Caco-2 (cell line): ENCODE measurements around the gene UBXN2A. TPM values are rescaled to one million over a fixed set of nuclear protein-coding genes. Genes with fewer than 3 reads are reported as not detected.

Experiments used
- Bru-seq: library from RNA; stranded (reverse); fragments of 400-500 nt; gene quantifications from one replicate; lab custom pipeline; 2021; lab: Mats Ljungman, UMichigan
- BruChase-seq, 2 experiments: library from RNA; stranded (reverse); fragments of 400-500 nt; gene quantifications; one replicate each; lab custom pipeline; 2021; lab: Mats Ljungman, UMichigan
- BruUV-seq: library from RNA; stranded (reverse); fragments of 400-500 nt; replicated peaks from 2 replicates; lab custom pipeline; 2021; lab: Mats Ljungman, UMichigan
- CTCF ChIA-PET: fragments of 300-600 bp; sonication (Branson Sonifier 250); formaldehyde crosslinking; loops from one replicate; lab custom pipeline; 2022; ENCODE audit warnings: antibody characterized with exemption; lab: Charles Lee
- POLR2A ChIA-PET: fragments of 300-600 bp; sonication (Branson Sonifier 250); formaldehyde crosslinking; loops from one replicate; lab custom pipeline; 2022; ENCODE audit warnings: antibody characterized with exemption; lab: Charles Lee
- DNase-seq, 2 experiments: peaks; one replicate each; pipeline versions ENCODE4 v3.0.0 to v3.0.0-alpha.2; 2020 to 2022
- H3K27me3 ChIP-seq: replicated peaks from 2 replicates; pipeline ENCODE4 v1.6.0; 2011; ENCODE audit warnings: low read length; ENCODE audit not compliant: control insufficient read depth, insufficient read depth
- H3K36me3 ChIP-seq: 2 replicates; pipeline ENCODE4 v1.5.1; 2011; ENCODE audit warnings: low read length; ENCODE audit not compliant: control insufficient read depth, insufficient read depth
- H3K4me1 ChIP-seq: fragments of 250-450 bp; sonication (Bioruptor Pico); 2 replicates; pipeline ENCODE4 v1.5.1; 2020; ENCODE audit warnings: mild to moderate bottlenecking
- H3K4me3 ChIP-seq: 2 replicates; pipeline ENCODE4 v1.5.1; 2011; ENCODE audit warnings: low read depth, mild to moderate bottlenecking, control low read depth, low read length
- H3K9me3 ChIP-seq: fragments of 250-450 bp; sonication (Bioruptor Pico); 2 replicates; pipeline ENCODE4 v1.5.1; 2020; ENCODE audit warnings: mild to moderate bottlenecking, moderate library complexity
- H3K27ac Mint-ChIP-seq: one replicate; pipeline ENCODE4 v1.8.0; 2022; ENCODE audit warnings: mixed read lengths; ENCODE audit not compliant: unreplicated experiment
- H3K27me3 Mint-ChIP-seq: one replicate; pipeline ENCODE4 v1.8.0; 2022; ENCODE audit warnings: mixed read lengths; ENCODE audit not compliant: insufficient read depth, unreplicated experiment
- H3K36me3 Mint-ChIP-seq: one replicate; pipeline ENCODE4 v1.8.0; 2022; ENCODE audit warnings: mild to moderate bottlenecking, mixed read lengths; ENCODE audit not compliant: insufficient read depth, unreplicated experiment
- H3K4me1 Mint-ChIP-seq: one replicate; pipeline ENCODE4 v1.8.0; 2022; ENCODE audit warnings: low read depth, mixed read lengths; ENCODE audit not compliant: unreplicated experiment
- H3K4me3 Mint-ChIP-seq: one replicate; pipeline ENCODE4 v1.8.0; 2022; ENCODE audit warnings: mild to moderate bottlenecking, moderate library complexity, mixed read lengths; ENCODE audit not compliant: unreplicated experiment
- H3K9me3 Mint-ChIP-seq: one replicate; pipeline ENCODE4 v1.8.0; 2022; ENCODE audit warnings: mixed read lengths; ENCODE audit not compliant: unreplicated experiment
- CTCF ChIP-seq, 2 experiments: fragments of 200-600 bp in 1 of 2; IDR thresholded peaks; 1 replicate in 1 of 2; 2 replicates in 1 of 2; pipeline versions ENCODE4 v1.5.1 to v1.8.0; 2011 to 2022; ENCODE audit warnings: antibody characterized with exemption in 1 of 2, control low read depth in 1 of 2, inconsistent platforms in 1 of 2, low read depth in 1 of 2, low read length in 1 of 2, mild to moderate bottlenecking in 1 of 2, moderate library complexity in 1 of 2; ENCODE audit not compliant: insufficient read depth in 1 of 2, severe bottlenecking in 1 of 2, unreplicated experiment in 1 of 2
- intact Hi-C: fragments of 100-400 bp; cut with micrococcal nuclease; formaldehyde crosslinking; loops from one replicate; pipeline ENCODE4 v1.10.0; 2022; ENCODE audit not compliant: unreplicated experiment
- long read RNA-seq: library from polyadenylated mRNA; stranded (forward); transcript quantifications from one replicate; pipeline ENCODE4 v2.0.0, GENCODE V29; 2022
- total RNA-seq: library from RNA; stranded (reverse); gene quantifications from 2 replicates; pipeline ENCODE4 v1.2.3, GENCODE V29; 2022

The UBXN2A gene, protein sequence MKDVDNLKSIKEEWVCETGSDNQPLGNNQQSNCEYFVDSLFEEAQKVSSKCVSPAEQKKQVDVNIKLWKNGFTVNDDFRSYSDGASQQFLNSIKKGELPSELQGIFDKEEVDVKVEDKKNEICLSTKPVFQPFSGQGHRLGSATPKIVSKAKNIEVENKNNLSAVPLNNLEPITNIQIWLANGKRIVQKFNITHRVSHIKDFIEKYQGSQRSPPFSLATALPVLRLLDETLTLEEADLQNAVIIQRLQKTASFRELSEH
- total RNA-seq, result 21.6 and 22.0 TPM in 2 replicates
- Bru-seq, nascent RNA, result percentile 71 among the genes with signal in this experiment
- BruChase-seq, experiment 1, labeled RNA remaining after a 2-hour chase, result percentile 72 among the genes with signal in this experiment
- BruChase-seq, experiment 2, labeled RNA remaining after a 6-hour chase, result percentile 72 among the genes with signal in this experiment
- long read RNA-seq, full-length matches to known transcripts, result 45 of 67 reads
- long read RNA-seq, partial matches to known transcripts, result 1 of 67 reads
- long read RNA-seq, other reads (novel, unspliced or antisense), result 21 of 67 reads

- no TSS peak for BruUV-seq
- Mint-ChIP-seq H3K27ac (peak within 1 kb of the TSS; percentile 51), H3K36me3 (peaks cover 21% of the 10 kb centered on the region), H3K4me1 (peaks cover 18% of the 10 kb centered on the region), H3K9me3 (no peaks in the 10 kb centered on the region), H3K4me3 (peak within 1 kb of the TSS; percentile 76), H3K27me3 (no peaks in the 10 kb centered on the region)
- Histone ChIP-seq H3K4me3 (peak within 1 kb of the TSS; percentile 56), H3K27me3 (no peaks in the 10 kb centered on the region), H3K4me1 (peaks cover 5% of the 10 kb centered on the region), H3K36me3 (no peaks in the 10 kb centered on the region), H3K9me3 (no peaks in the 10 kb centered on the region)
- POLR2A ChIA-PET, result interaction anchor here (0.6 to 2.3 kb wide), 5 partner anchors 13 to 136 kb away, joined by 4 to 40 read pairs (median 4); partner anchors contain the start of genes ATAD2B, SF3B6 and WDCP
- TF ChIP-seq CTCF (IDR thresholded peaks at IDR 0.05; ENCODE audit: insufficient read depth in 1 of 2, low read depth in 1 of 2, low read length in 1 of 2, severe bottlenecking in 1 of 2, unreplicated experiment in 1 of 2), result no peak
- DNase-seq, result peak; percentile 75 to 90
- intact Hi-C loops, result loop anchor here (1.0 to 2.0 kb wide), 4 partner anchors 13 to 145 kb away; partner anchors contain the start of genes ATAD2B, SF3B6 and TP53I3
- CTCF ChIA-PET, result interaction anchor here (0.7 to 1.2 kb wide), 7 partner anchors 13 to 853 kb away, joined by 3 to 7 read pairs (median 3); partner anchors contain the start of genes ATAD2B, CENPO and PTRHD1
Measured at GRCh38 chr2:23939987-23940717, at the start of gene UBXN2A. UBXN2A (plus strand) TSS chr2:23940463; CDS start chr2:23958315, 17,852 bp downstream.

DNA sequence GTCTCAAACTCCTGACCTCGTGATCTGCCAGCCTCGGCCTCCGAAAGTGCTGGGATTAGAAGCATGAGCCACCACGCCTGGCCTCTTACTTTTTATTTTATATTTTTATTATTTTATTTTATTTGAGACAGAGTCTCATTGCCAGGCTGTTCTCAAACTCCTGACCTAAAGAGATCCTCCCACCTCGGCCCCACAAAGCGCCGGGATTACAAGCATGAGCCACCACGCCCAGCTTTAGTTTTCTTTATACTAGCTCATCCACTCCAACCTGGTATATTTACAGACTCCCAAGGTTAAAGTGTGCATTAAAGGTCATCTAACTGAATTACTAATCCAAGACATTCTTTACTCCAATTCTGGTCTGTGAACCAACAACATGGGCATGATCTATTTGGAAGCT lies 40.1 kb upstream of the UBXN2A start:
- no peak for TF ChIP-seq CTCF (IDR thresholded peaks at IDR 0.05; ENCODE audit: insufficient read depth in 1 of 2, low read depth in 1 of 2, low read length in 1 of 2, severe bottlenecking in 1 of 2, unreplicated experiment in 1 of 2)
- intact Hi-C loops, result no loop called here
- no TSS peak for BruUV-seq
- CTCF ChIA-PET, result no interaction called here
- Mint-ChIP-seq H3K4me1 (peaks cover 9% of the 10 kb centered on the region), H3K27me3 (no peaks in the 10 kb centered on the region), H3K27ac (no peak overlapping the region), H3K9me3 (no peaks in the 10 kb centered on the region), H3K36me3 (no peaks in the 10 kb centered on the region), H3K4me3 (no peak overlapping the region)
- no peak for DNase-seq
- Histone ChIP-seq H3K9me3 (no peaks in the 10 kb centered on the region), H3K27me3 (no peaks in the 10 kb centered on the region), H3K4me1 (0 out of 2 replicates have a peak, but pooled peaks cover 6% of the 10 kb centered on the region), H3K36me3 (no peaks in the 10 kb centered on the region), H3K4me3 (no peak overlapping the region)
- POLR2A ChIA-PET, result no interaction called here
